Dermis microvascular lymphatic vessel endothelial cell (primary cell): ENCODE measurements around the gene EEF1AKMT4. TPM values are rescaled to one million over a fixed set of nuclear protein-coding genes. Genes with fewer than 3 reads are reported as not detected.
"Not testable (repeated sequence)": the region's sequence is repeated elsewhere in the genome, so short reads cannot be mapped to it uniquely, and the experiment has no call there.

ENCODE experiments used
- DNase-seq, 2 donors: peaks; one replicate each; pipeline versions ENCODE4 v3.0.0 to v3.0.0-alpha.2; 2010; ENCODE audit warnings: low read depth in 2 of 2
- total RNA-seq: library from RNA; depleted of rRNA; stranded (reverse); fragments of >200 nt; gene quantifications from 2 replicates; pipeline ENCODE4 v1.2.1, GENCODE V29; 2014

The EEF1AKMT4 gene
- total RNA-seq, 1 donor from 2014 or later: 3.5 TPM

GRCh38 chr3:184259878-184260723 lies 10.6 kb downstream of the EEF1AKMT4 start:
- peak in 1 of 2 donors; percentile 45 for DNase-seq

DNA sequence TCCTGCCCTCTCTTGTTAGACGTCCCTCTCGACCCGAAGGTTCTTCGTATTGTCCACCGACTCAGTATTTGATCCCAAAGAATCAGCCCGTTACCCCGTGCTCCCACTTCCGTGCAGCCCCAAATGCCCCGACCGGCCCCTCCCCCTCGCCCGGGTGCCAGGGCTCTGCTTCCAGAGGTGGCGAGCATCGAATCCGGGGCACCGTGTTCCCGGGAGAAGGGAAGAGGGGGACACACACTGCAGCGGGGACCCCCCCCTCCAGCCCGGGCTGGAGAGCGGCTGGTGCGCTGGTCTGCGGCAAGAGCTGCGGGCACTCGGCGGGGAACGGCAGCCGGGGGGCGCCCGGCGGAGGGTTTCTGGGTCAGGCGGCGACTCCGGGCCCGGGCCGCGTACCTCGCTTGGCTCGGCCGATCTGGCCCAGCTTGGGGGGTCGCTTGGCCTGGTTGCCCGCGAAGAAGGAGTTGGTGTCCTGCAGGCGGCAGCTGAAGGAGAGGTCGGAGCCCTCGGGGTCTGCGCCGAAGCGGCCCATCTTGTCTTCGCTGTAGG lies 11.3 kb downstream of the EEF1AKMT4 start:
- DNase-seq: no peak

DNA sequence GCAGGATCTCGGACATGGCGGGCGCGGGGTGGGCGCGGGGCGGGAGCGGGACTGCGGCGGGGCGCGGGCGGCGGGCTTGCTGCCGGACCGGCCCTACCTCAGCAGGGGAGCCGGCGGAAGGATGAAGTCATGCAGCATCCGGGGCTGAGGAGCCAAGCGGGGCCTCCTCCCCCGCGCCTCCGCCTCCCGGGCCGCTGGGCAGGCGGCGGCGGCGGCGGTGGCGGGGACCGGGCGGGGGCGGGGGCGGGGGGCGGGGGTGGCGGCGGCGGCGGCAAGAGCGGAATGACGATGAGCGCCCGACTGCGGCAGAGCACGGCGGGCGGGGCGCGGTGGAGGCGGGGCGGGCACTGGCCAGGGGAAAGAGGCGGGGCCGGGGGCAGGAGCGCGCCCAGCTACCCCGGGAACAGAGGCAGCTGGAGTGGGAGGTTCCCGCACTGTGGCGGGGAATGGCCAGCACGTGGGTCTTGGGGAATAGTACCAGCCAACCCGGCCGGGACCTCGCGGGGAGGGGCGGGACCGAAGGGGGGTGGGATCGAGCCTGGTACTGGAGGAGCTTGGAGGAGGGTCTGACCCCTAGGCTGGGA lies 11.9 kb downstream of the EEF1AKMT4 start, which contains the start of gene CAMK2N2:
Gene CAMK2N2, minus strand, starts transcription at position 284 of the 584 bp plus-strand sequence. Its CDS starts 268 bp downstream, at position 16.
- peak in 1 of 2 donors; percentile 69 for DNase-seq

GRCh38 chr3:184261854-184262763 lies 12.6 kb downstream of the EEF1AKMT4 start:
- peak in 1 of 2 donors; percentile 26 for DNase-seq

- no peak for DNase-seq
These were observed 13.3 kb downstream of the EEF1AKMT4 start for GRCh38 chr3:184262764-184263179.

DNA sequence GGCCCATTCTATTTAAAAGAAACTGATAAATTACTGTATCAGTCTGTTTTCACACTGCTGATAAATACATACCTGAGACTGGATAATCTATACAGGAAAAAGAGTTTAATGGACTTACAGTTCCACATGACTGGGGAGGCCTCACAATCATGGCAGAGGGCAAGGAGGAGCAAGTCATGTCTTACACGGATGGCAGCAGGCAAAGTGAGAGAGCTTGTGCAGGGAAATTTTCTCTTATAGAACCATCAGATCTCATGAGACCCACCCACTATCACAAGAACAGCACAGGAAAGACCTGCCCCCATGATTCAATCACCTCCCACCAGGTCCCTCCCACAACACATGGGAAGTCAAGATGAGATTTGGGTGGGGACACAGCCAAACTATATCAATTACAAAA lies 17.8 kb downstream of the EEF1AKMT4 start:
- DNase-seq: not testable (repeated sequence)

DNA sequence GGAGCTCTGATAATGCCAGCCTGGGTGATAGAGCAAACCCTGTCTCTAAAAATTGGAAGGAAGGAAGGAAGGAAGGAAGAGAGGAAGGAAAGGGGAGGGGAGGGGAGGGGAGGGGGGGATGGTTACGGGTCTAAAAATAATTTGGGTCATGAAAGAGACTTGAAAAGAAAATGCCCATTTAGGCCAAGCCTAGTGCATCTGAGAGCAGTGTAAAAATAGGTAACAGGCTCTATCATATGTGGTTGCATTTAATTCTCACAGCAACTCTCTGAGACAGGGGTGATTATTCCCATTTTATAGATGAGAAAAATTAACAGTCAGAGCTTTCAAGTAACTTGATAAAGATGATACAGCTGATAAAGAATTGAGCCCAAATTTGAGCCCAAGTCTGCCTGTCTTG lies 22.8 kb downstream of the EEF1AKMT4 start:
- DNase-seq: no peak

DNA sequence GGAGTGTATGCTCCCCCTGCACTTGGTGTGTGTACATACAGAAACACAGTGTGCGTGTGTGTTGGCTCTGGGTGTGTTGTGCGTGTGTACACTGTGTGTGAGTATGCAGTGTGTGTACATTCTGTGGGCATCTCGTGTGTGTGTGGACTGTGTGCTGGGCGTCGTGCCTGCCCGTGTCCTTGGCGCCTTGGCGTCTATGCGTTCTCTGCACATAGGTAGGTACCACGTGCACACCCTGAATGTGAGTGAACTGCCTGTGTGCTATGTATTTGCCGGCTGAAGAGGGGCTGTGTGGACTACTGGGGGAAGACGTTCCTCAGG lies 25.9 kb downstream of the EEF1AKMT4 start:
- no peak for DNase-seq

GRCh38 chr3:184275961-184276910 lies 26.8 kb downstream of the EEF1AKMT4 start, which contains the start of gene ECE2:
Gene ECE2, plus strand, starts transcription at chr3:184276022. Its CDS starts 132 bp downstream, at chr3:184276154.
- DNase-seq: no peak

- DNase-seq: no peak
These were observed 27.9 kb downstream of the EEF1AKMT4 start for GRCh38 chr3:184277366-184277765.

GRCh38 chr3:184282941-184283340 lies 33.5 kb downstream of the EEF1AKMT4 start:
- no peak for DNase-seq

- no peak for DNase-seq
These were observed 34.2 kb downstream of the EEF1AKMT4 start for GRCh38 chr3:184283681-184284080.

- DNase-seq: peak; percentile 90 to 96
These were observed 35.2 kb downstream of the EEF1AKMT4 start for GRCh38 chr3:184284696-184285095.

- peak; percentile 28 to 53 for DNase-seq
These were observed 40.0 kb downstream of the EEF1AKMT4 start for GRCh38 chr3:184289426-184289938.

DNA sequence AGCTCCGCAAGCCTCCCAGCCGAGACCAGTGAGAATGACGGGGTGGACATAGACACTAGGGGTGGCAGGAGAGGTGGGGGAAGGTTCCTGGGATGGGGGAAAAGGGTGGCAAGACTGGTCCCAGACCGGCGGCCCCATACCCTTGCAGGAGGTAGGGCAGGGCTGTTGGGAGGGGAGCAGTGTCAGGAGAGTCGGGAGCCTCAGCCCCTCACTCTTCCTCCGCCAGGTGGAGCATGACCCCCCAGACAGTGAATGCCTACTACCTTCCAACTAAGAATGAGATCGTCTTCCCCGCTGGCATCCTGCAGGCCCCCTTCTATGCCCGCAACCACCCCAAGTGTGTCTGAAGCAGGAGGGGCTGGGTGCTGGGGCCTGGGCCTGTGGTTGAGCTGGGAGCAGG lies 40.9 kb downstream of the EEF1AKMT4 start:
- no peak for DNase-seq

- no peak for DNase-seq
These were observed 41.7 kb downstream of the EEF1AKMT4 start for GRCh38 chr3:184291044-184291737.

DNA sequence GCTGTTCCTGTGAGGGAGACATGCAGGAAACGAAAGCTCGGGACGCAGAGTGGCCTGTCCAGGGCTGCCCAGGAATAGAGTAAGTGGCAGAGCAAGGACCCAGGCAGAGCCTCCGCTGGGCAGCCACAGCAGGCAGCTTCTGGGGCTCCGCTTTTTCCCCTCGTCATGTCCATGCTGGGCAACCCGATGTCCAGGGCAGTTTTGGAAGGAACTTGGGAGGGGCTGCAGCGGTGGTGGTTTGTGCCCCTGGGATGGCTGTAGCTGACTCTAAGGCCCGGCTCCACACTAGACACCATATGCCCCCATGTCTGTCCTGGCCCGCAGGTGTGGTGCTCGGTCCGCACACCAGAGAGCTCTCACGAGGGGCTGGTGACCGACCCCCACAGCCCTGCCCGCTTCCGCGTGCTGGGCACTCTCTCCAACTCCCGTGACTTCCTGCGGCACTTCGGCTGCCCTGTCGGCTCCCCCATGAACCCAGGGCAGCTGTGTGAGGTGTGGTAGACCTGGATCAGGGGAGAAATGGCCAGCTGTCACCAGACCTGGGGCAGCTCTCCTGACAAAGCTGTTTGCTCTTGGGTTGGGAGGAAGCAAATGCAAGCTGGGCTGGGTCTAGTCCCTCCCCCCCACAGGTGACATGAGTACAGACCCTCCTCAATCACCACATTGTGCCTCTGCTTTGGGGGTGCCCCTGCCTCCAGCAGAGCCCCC lies 42.4 kb downstream of the EEF1AKMT4 start:
- DNase-seq: no peak

- DNase-seq: no peak
These were observed 46.3 kb downstream of the EEF1AKMT4 start for GRCh38 chr3:184295771-184296170.

DNA sequence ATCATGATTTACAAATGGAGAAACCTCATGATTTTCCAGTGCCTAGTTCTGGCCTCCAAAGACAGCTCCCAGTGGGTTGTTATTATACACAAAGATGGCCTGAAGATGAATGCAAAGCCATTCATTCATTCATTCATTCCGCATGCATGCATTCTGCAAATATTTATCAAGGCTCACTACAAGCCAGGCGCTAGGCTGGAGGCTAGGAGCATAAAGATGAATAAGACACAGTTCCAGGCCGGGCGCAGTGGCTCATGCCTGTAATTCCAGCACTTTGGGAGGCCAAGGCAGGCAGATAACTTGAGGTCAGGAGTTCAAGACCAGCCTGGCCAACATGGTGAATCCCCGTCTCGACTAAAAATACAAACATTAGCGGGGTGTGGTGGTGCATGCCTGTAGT lies 47.1 kb downstream of the EEF1AKMT4 start:
- no peak for DNase-seq
